WTC11 (cell line): ENCODE data around the gene WDSUB1.

Experiments used
- CBFB ChIP-seq: sonication (generic); formaldehyde crosslinking; IDR thresholded peaks from 2 replicates; pipeline ENCODE4 v1.8.1; 2022; ENCODE audit warnings: mild to moderate bottlenecking, low read depth, missing genetic modification reagents
- CREM ChIP-seq: sonication (generic); formaldehyde crosslinking; IDR thresholded peaks from 2 replicates; pipeline ENCODE4 v1.8.1; 2022; ENCODE audit warnings: mild to moderate bottlenecking, missing genetic modification reagents, moderate library complexity
- CTCF ChIP-seq: fragments of 200-600 bp; IDR thresholded peaks from 2 replicates; pipeline ENCODE4 v1.8.0; 2022; ENCODE audit warnings: antibody characterized with exemption
- ERG ChIP-seq: fragments of 250-450 bp; sonication (Bioruptor Pico); IDR thresholded peaks from 2 replicates; pipeline ENCODE4 v1.8.0; 2021; ENCODE audit warnings: mild to moderate bottlenecking
- ESRRA ChIP-seq: sonication (generic); formaldehyde crosslinking; IDR thresholded peaks from 2 replicates; pipeline ENCODE4 v1.8.1; 2022; ENCODE audit warnings: mild to moderate bottlenecking, missing genetic modification reagents, borderline replicate concordance
- ETV6 ChIP-seq: sonication (generic); formaldehyde crosslinking; IDR thresholded peaks from 2 replicates; pipeline ENCODE4 v1.8.1; 2022; ENCODE audit warnings: mild to moderate bottlenecking, missing genetic modification reagents
- FOXJ3 ChIP-seq: sonication (generic); formaldehyde crosslinking; IDR thresholded peaks from 2 replicates; pipeline ENCODE4 v1.9.0; 2021; ENCODE audit warnings: missing genetic modification reagents, mild to moderate bottlenecking, borderline replicate concordance
- JUN ChIP-seq: sonication (generic); formaldehyde crosslinking; IDR thresholded peaks from 2 replicates; pipeline ENCODE4 v1.8.0; 2023; ENCODE audit warnings: mild to moderate bottlenecking, missing genetic modification reagents
- RELA ChIP-seq: sonication (generic); formaldehyde crosslinking; IDR thresholded peaks from 2 replicates; pipeline ENCODE4 v1.8.1; 2022; ENCODE audit warnings: missing genetic modification reagents, mild to moderate bottlenecking, borderline replicate concordance
- SP1 ChIP-seq: sonication (generic); formaldehyde crosslinking; conservative IDR thresholded peaks from 2 replicates; pipeline ENCODE4 v1.8.1; 2022; ENCODE audit warnings: missing genetic modification reagents
- TEAD4 ChIP-seq: sonication (generic); formaldehyde crosslinking; IDR thresholded peaks from 2 replicates; pipeline ENCODE4 v1.8.0; 2022; ENCODE audit warnings: mild to moderate bottlenecking, missing genetic modification reagents
- TP53 ChIP-seq: sonication (generic); formaldehyde crosslinking; IDR thresholded peaks from 2 replicates; pipeline ENCODE4 v1.8.1; 2023; ENCODE audit warnings: mild to moderate bottlenecking, missing genetic modification reagents
- TF ChIP-seq, protein P1 (sequence below): sonication (generic); formaldehyde crosslinking; IDR thresholded peaks from 2 replicates; pipeline ENCODE4 v1.8.1; 2022; ENCODE audit warnings: mild to moderate bottlenecking, moderate library complexity, missing genetic modification reagents

- TF ChIP-seq ESRRA (no peak), CTCF (no peak), ERG (CRISPR knock-in tag) (no peak), ETV6 (CRISPR knock-in tag) (no peak), SP1 (CRISPR knock-in tag) (no peak), RELA (CRISPR knock-in tag) (no peak), TEAD4 (CRISPR knock-in tag) (no peak), CBFB (CRISPR knock-in tag) (no peak), TP53 (no peak), JUN (CRISPR knock-in tag) (no peak), FOXJ3 (CRISPR knock-in tag) (no peak), CREM (CRISPR knock-in tag) (no peak)
- TF ChIP-seq, protein P1, sequence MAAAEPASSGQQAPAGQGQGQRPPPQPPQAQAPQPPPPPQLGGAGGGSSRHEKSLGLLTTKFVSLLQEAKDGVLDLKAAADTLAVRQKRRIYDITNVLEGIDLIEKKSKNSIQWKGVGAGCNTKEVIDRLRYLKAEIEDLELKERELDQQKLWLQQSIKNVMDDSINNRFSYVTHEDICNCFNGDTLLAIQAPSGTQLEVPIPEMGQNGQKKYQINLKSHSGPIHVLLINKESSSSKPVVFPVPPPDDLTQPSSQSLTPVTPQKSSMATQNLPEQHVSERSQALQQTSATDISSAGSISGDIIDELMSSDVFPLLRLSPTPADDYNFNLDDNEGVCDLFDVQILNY, result no peak
Observed at GRCh38 chr2:159281002-159281401, 5.5 kb downstream of the WDSUB1 start.
